GM18519 (cell line): ENCODE data around the gene DNLZ.
"Not testable (repeated sequence)": the region's sequence is repeated elsewhere in the genome, so short reads cannot be mapped to it uniquely, and the experiment has no call there.

Source experiments
- ATAC-seq: cut with Tn5 transposase; IDR thresholded peaks from one replicate; pipeline ENCODE4 v1.9.1; 2021; ENCODE audit warnings: mild to moderate bottlenecking, moderate library complexity; ENCODE audit not compliant: unreplicated experiment, low FRiP score

Gene DNLZ

GRCh38 chr9:136363949-136364748, 605 bp upstream of the DNLZ start:
- ATAC-seq: no peak

- ATAC-seq: no peak
Measured at GRCh38 chr9:136362450-136362784, 1.1 kb downstream of the DNLZ start.

- no peak for ATAC-seq
Measured at GRCh38 chr9:136361754-136362449, 1.6 kb downstream of the DNLZ start.

GRCh38 chr9:136361047-136361753, 2.3 kb downstream of the DNLZ start:
- no peak for ATAC-seq

GRCh38 chr9:136359774-136360718, 3.5 kb downstream of the DNLZ start:
- no peak for ATAC-seq

- no peak for ATAC-seq
Measured at GRCh38 chr9:136358888-136359287, 4.7 kb downstream of the DNLZ start.

GRCh38 chr9:136358016-136358415, 5.5 kb downstream of the DNLZ start:
- ATAC-seq: no peak

GRCh38 chr9:136357202-136357725, 6.3 kb downstream of the DNLZ start:
- no peak for ATAC-seq

- no peak for ATAC-seq
Measured at GRCh38 chr9:136355616-136356557, 7.7 kb downstream of the DNLZ start.

GRCh38 chr9:136354592-136355085, 8.9 kb downstream of the DNLZ start:
- ATAC-seq: no peak

GRCh38 chr9:136353757-136354488, 9.6 kb downstream of the DNLZ start:
- no peak for ATAC-seq

GRCh38 chr9:136353088-136353487, 10.5 kb downstream of the DNLZ start:
- ATAC-seq: no peak

GRCh38 chr9:136352682-136353081, 10.9 kb downstream of the DNLZ start:
- no peak for ATAC-seq

GRCh38 chr9:136351868-136352267, 11.7 kb downstream of the DNLZ start:
- ATAC-seq: not testable (repeated sequence)

GRCh38 chr9:136351252-136351800, 12.2 kb downstream of the DNLZ start:
- no peak for ATAC-seq

GRCh38 chr9:136349546-136349945, 14.0 kb downstream of the DNLZ start:
- no peak for ATAC-seq

- no peak for ATAC-seq
Measured at GRCh38 chr9:136348691-136349090, 14.9 kb downstream of the DNLZ start.
